22Rv1 (cell line): ENCODE measurements around the gene COL23A1.

ENCODE experiments used
- CTCF ChIP-seq: fragments of 450-650 bp; IDR thresholded peaks from 2 replicates; pipeline ENCODE4 v1.5.1; 2017; ENCODE audit warnings: mild to moderate bottlenecking
- ZFX ChIP-seq: fragments of 450-650 bp; IDR thresholded peaks from 2 replicates; pipeline ENCODE4 v1.6.1; 2017; ENCODE audit warnings: antibody characterized with exemption, borderline replicate concordance

GRCh38 chr5:178429156-178429468 lies 161.1 kb downstream of the COL23A1 start:
- no peak for TF ChIP-seq CTCF
- no peak for TF ChIP-seq ZFX
